ENCODE measurements around the gene SLC39A5.
"Not testable (repeated sequence)": the region's sequence is repeated elsewhere in the genome, so short reads cannot be mapped to it uniquely, and the experiment has no call there.

SLC39A5 gene, protein sequence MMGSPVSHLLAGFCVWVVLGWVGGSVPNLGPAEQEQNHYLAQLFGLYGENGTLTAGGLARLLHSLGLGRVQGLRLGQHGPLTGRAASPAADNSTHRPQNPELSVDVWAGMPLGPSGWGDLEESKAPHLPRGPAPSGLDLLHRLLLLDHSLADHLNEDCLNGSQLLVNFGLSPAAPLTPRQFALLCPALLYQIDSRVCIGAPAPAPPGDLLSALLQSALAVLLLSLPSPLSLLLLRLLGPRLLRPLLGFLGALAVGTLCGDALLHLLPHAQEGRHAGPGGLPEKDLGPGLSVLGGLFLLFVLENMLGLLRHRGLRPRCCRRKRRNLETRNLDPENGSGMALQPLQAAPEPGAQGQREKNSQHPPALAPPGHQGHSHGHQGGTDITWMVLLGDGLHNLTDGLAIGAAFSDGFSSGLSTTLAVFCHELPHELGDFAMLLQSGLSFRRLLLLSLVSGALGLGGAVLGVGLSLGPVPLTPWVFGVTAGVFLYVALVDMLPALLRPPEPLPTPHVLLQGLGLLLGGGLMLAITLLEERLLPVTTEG

DNA sequence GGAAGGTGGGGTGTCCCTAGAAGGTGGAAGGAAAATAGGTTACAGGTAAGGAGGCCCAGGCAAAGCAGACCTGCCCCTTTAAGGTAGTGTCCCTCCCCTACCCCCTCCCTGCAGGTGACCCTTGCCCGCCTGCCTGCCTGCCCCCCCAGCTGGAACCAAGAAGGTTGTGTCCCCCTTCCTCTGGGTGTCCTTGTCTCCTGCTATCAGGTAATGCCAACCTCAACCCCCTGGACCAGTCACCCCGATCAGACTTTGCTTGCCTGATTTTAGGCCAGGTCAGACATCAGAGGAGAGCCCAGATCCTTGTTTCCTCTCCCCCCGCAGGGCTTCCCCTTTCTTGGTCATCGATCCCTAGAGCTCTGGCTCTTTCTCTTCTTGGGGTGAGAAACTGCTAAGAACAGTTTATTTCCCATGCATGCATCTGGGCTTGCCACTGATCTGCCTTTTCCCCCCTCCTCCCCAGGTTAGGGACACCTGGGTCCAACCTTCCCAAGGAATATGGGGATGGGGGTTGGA is at the start of gene SLC39A5:
Gene SLC39A5 (plus strand): TSS at position 136 of the 516 bp plus-strand sequence. CDS start 1,224 bp downstream, outside the sequence.
- no peak for DNase-seq (ENCODE audit: low read depth)

DNA sequence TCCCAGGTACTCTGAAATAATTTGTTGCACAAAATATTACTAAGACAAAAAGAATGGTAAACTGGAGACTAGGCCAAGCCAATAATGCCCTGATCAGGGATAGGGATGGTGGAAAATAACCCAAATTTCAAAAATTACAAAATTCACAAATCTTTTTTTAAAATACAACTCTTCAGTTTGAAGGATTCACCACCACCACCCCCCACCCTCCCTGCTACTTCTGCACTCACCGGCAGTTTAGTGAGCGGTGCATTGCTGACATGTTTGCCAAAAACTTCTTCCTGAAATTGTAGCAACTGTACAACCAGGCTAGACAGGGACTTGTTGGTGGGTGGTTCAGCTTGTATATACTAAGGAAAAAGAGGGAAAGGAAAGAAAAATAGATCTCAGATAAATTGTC is 42.9 kb upstream of the SLC39A5 start:
- no peak for DNase-seq (ENCODE audit: low read depth)

DNA sequence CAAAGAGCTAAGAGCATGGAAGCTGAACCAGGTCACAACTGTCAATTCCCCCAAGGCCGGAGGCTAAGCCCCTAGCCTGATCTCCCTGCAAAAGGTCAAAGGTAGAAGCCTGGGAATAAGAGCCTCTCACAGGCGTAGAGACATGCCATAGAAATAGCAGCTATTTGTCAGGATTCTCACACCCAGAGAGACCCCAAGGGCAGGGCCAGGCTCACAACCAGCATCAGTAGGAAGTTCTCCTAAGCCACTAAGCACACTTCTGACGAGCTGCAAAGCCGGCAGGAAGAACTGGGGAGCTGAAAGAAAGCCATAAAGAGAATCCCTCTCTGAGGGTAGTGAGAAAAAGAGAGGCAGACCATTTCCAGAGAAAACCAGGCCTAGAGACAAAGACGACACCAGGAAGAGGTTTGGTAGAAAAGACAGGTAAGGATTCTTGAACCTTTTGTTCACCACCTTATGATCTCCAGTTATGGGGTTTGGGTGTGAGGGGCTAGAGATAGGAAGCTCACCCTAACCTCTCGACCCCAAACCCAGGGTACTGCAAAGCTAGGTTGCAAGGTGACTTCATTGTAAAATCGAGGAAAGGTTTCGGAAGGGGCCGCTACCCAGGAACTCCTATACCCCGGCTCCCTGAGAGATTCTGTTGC is 41.6 kb upstream of the SLC39A5 start:
- no peak for DNase-seq (ENCODE audit: low read depth)

DNA sequence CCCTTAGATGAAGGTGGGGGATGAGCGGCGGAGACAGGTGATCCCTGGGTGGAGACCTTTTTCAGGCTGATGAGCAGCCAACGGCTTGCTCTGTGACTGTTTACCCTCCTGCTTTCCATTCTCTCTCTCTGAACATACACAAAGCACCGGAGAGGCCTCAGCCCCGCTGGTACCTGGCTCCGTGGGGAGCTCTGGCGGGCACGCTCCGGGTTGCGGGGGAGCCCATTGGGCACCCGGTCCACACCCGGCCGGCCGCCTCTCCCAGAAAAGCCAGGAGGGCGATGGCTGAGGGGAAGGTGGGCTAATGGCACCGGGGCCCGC is 41.1 kb upstream of the SLC39A5 start:
- no peak for DNase-seq (ENCODE audit: low read depth)

DNA sequence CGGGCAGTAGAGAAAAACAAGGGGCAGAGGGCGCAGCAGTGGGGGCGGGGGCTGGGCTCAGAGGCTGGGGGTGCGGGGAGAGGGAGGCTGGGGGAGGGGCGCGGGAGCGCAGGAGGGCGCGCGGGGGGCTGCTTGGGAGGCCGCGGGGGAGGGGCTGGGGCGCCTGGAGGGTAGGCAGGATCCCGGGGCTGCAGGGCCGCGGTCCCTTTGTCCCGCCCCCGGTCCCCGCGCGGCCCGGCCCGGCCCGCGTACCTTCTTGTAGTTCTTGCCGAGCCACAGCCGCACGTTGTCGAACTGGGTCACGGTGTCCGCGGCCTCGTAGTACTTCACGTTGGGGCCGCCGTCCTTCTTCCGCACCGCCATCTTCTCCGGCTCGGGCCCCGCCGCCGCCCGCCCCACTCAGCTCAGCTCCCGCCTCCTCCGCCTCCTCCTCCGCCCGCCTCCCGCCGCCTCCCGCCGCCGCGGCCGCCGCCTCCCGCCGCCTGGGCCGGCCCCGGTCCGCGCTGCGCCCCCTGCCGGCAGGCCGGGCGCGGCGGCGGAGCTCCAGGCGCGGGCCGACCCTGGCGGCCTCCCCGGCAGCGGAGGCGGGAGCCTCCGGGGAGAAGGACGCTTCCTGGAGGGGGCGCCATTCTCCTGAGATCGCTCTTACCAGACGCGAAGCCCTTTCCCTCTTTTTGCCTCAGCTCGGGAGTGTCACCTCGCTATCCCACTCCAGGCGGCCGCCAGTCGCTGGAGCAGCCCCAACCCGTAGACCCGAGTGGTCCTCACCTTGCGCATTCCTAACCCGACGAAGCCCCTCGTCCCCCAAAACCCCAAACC is 40.5 kb upstream of the SLC39A5 start, which contains the start of gene SMARCC2:
Gene SMARCC2 (minus strand): TSS at position 385 of the 819 bp plus-strand sequence. CDS start 22 bp downstream, at position 363.
- DNase-seq (ENCODE audit: low read depth) = peak; percentile 67

DNA sequence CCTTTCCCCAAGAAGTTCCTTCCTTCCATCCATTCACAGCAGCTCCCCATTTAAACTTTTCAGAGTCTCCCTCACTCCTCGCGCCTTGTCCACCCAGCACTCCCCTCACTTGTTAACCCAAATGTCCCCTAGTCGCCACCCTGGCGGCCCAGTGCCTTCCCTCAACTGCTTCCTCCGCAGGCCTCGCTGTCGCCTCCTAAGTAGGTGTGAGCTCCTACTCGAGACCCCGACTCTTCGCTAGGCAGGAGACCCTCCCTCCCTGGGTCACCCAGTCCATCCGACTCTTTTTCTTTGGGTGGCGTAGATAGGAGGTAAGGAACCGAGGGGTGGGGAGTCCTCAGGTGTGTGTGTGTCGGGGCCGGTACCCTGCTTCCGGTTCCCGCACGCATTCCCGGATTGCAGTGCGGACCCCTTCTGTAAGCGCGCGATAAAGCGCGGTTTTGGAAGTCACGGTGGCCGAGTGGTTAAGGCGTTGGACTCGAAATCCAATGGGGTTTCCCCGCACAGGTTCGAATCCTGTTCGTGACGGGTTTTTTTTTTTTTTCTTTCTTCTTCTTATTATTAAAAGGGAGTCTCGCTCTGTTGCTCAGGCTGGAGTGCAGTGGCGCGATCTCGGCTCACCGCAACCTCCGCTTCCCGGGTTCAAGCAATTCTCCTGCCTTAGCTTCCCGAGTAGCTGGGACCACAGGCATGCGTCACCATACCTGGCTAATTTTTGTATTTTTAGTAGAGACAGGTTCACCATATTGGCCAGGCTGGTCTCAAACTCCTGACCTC is 39.7 kb upstream of the SLC39A5 start:
- peak; percentile 88 for DNase-seq (ENCODE audit: low read depth)

DNA sequence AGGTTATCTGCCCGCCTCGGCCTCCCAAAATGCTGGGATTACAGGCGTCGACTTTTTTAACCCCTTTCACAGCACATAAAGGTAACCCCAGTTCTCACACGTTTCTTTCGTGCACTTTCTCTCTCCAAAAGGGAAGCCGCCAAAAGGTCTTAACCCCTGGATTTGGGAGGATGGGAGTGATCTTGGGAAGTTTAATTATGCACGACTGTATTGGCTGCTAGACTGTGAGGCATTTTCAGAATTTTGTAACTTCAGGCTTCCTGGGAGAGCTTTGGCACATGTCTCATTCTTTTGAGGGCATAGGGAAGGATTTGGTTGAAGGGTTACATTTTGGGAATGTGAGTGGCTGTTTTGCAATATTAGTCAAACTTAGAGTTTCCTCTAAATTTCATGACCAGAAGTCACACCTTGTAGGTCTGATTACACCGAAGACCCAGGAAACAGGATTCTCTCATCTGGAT is 39.1 kb upstream of the SLC39A5 start:
- no peak for DNase-seq (ENCODE audit: low read depth)

DNA sequence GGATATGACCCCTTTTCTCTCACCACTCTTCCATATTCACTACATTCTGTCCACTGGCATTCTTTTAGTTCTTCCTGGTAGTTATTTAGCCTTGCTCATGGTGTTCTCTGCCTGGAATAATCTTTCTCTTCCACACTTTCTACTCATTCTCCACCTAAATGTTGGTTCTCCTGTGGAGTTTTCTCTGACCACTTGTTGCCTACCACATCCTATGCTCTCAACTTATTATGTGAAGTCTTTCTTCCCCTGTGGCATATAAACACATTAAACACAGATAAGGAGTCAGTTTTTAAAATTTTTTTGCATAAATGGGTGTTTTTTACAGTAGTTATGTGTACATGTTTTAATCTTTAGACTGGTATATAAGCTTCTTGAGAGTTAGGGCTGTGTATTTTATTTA is 37.3 kb upstream of the SLC39A5 start:
- DNase-seq (ENCODE audit: low read depth) = no peak

DNA sequence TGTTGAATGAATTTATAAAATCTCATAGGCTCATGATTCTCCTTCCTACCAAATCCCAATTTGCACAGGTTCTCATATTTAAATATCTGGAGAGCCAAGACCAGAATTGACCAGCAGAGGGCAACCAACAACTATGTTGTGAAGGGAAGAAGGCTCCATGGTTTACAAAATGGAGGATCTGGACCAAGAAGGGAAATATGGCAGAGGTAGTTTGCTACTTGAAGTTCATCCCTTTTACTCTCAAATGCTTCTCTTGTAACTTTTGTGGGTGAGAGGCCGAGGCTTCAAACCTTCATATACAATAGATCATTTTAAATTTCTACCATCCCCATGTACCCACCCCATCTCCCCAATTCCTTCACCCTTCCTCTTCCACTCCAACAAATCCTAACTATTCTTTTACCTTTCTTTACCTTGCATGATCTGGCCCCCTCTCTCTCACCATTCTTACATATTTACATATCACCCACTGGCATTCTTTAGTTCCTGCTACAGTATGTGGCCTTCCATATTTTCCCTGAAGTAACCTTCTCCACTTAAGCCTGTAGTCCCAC is 36.7 kb upstream of the SLC39A5 start:
- DNase-seq (ENCODE audit: low read depth) = peak; percentile 42

DNA sequence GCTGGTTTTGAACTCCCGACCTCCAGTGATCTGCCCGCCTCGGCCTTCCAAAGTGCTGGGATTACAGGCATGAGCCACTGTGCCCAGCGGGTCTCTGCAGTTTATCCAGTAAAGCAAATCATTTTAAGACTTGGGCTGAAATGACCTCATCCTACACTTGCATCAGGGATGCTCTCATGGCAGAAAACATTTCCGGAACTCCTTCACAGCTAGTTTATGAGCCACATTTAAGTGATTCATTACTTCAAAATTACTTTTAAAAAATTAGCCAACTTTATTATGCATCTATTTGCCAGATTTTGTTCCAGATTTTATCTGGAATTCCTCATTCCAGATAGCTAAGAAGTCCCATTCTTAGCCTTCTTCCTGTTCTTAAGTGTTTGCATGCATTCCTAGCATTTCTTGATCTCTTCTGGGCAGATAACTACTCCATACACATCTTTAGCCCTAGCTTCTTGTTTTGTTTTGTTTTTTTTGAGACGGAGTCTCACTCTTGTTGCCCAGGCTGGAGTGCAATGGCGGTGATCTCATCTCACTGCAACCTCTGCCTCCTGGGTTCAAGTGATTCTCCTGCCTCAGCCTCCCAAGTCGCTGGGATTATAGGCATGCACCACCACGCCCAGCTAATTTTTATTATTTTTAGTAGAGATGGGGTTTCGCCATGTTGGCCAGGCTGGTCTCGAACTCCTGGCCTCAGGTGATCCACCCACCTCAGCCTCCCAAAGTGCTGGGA is 32.9 kb upstream of the SLC39A5 start:
- not testable (repeated sequence) for DNase-seq (ENCODE audit: low read depth)

DNA sequence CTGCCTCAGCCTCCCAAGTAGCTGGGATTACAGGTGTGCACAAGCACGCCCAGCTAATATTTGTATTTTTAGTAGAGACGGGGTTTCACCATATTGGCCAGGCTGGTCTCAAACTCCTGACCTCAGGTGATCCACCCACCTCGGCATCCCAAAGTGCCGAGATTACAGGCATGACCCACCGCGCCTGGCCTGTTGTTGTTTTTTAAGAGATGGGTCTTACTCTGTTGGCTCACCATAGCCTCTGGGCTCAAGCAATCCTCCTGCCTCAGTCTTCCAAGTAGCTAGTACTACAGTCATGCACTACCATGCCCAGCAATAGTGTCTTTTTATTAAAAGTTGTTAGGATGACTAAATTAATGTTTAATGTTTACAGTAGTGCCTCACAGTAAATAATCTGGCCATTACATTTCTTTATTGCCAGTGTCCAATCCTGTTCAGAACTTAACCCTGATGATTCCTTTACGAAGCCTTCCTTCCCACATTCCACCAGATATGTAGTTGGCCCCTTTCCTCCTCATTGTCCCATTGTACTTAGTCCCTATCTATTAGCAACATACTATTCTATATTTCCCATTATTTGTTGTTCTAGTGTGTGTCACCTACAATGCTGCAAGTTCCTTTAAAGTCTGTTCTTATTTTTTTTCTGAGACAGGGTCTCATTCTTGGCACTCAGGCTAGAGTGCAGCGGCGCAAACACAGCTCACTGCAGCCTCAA is 31.8 kb upstream of the SLC39A5 start:
- no peak for DNase-seq (ENCODE audit: low read depth)

DNA sequence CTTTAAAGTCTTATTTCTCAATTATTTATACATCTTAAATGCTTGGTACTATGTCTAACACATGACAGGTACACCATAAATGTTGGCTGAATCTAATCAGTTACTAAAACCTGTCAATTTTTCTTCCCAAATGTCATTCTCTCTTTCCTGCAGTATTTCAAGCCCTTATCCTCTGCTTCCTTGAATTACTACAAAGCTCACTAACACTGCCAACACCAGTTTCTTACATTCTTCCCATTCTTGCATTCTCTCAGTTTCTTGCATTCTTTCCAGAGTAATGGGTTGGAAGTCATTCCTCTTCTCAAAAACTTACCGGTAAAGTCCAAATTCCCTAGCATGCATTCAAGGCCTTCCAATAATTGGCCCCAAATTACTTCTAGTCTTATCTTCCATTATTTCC is 31.0 kb upstream of the SLC39A5 start:
- no peak for DNase-seq (ENCODE audit: low read depth)

DNA sequence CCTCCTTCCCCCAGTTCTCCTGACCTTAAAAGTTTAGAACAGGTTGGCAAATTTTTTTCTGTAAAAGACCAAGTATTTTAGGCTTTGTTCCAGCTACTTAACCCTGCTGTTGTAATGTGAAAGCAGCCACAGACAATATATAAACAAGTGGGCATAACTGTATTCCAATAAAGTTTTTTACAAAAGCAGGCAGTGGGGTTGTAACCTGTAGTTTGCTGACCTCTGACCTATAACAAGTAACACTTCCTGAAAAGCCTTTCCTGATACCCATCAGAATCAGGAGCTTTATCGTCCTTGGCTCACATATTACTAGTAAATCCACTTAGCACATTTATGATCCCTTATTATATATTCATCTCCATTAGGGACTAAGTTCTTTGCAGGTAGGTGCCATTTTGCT is 27.5 kb upstream of the SLC39A5 start:
- no peak for DNase-seq (ENCODE audit: low read depth)

DNA sequence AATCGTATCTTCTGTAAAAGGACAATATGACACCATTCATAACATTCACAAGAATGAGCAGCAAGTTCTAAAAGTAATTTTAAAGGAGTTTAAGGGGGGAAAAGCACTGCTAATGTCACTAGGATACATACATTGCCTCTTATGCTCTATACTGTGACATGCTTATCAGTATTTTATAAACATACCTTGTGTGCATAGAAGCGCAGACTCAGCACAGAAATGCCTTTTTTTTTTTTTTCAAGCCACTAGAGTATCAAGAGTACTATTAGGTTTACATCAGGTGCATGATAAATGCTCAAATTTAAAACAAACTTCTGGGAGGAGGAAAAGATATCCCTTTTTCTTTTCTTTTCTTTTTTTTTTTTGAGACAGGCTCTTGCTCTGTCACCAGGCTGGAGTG is 27.0 kb upstream of the SLC39A5 start:
- no peak for DNase-seq (ENCODE audit: low read depth)

DNA sequence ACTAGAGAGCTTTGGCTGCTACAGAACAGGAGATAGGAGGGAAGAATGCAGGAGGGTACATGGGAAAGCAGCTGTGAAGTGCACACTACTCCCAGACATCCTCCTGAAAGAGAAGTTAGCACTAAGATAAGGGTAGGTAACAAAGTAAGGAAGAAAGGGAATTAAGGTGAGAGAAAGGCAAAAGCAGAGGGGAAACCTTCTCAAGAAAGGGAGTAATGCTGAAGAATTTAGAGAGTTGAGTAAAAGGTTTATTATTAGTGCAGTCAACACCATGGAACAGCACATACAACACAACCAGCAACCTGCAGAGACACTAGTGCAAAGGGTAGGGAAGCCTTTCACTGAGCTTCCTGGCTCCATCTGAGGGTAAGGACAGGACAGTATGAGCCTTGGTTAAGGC is 25.6 kb upstream of the SLC39A5 start:
- DNase-seq (ENCODE audit: low read depth) = no peak

DNA sequence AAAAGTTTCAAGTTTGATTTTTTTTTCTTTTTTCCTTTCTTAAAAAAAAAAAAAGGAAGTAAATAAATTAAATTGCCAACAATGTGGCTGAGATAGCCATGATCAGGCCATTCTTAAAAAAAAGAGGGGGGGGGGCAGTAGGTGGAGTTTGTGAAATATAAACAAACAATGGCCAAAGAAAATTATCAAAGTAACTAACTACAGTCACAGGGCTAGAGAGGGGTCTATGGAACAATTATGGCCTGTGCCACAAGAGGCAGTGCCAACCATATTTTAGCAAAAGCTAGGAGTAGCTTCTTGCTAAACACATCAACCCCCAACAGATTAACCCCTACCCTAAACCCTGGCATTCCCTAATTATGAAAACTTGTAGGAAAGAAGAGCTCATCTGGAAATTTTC is 24.4 kb upstream of the SLC39A5 start:
- no peak for DNase-seq (ENCODE audit: low read depth)

DNA sequence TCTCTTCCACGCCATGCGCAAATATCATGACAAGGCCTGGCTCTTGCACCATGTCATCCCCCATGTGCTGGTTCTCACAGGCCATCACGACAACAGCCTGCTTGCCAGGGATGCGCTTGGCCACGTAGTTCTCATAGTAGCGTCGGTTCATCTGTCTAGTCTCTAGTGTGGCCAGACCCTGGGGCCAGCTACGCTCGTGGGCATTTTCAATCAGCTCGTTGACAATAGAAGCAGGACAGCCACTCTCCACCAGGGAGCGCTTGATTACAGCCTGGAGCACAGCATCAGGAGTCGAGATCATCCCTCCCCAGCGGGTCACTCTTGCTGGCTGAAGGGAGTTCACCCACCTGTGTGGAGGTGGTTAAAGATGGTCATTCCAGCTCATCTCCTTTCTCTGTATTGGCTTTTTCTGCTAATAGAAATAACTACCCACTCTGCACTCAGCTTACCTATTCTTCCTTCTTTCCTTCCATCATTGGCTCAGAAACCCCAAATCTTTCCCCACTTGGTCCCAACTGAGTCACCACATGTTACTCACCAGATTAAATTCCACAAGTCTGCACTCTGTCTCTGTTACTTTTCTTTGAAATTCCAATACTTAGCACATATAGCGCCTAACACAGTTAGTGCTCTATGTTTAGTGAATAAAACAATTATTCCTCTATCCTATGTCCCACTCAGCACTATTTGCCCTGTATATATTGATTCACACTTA is 23.2 kb upstream of the SLC39A5 start:
- no peak for DNase-seq (ENCODE audit: low read depth)

DNA sequence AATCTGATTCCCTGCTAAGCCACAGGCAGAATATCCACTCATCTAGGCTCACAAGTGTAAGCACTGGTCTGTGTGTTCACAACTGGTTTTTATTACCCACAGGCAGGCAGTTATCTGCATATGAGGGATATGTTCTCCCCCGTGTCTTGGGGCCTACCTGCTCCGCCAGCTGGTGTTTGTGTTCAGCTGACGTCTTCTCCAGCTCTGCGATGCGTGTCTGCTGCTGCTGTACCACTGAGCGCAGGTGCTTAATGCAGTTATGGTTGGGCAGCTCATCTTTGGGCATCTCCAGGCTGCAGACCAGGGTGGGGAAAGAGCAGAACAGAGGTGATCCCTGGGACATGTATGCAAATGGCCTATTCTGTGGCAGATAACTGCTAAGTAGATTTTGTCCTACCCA is 21.8 kb upstream of the SLC39A5 start:
- no peak for DNase-seq (ENCODE audit: low read depth)

DNA sequence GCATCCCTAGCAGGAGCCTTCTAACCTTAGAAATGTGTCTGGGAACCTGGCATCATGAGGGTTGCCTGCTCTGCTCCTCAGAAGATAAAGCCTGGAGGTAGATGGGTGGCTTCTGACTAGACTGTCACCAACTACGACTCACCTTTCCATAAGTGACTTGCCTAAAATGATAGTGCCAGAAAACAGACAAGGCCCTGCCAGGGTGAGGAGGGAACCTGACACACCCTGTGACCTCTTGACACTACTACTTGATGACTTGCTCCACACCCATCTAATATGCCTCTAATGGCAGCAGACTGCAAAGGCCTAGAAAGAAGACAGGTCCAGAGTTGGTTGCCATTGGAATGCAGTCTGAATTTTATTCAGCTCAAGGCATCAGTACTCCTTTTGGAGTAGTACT is 17.5 kb upstream of the SLC39A5 start:
- DNase-seq (ENCODE audit: low read depth) = no peak

Data from stimulated activated CD8-positive, alpha-beta memory T cell treated with anti-CD3 and anti-CD28 coated beads, Interleukin-7, amount 100 ng/mL, for 24 hours (primary cell).